Activated T-cell treated with anti-CD3 and anti-CD28 coated beads, Interleukin-2, amount 50 U/mL, for 4 hours (primary cell): ENCODE data around the gene CDKN2AIP. TPM values are rescaled to one million over a fixed set of nuclear protein-coding genes. Genes with fewer than 3 reads are reported as not detected.

Source experiments
- ATAC-seq, 2 donors: fragments of 200-7000 bp; cut with Tn5 transposase; one replicate each; pipeline ENCODE4 v1.10.0; 2021
- DNase-seq: peaks from one replicate; pipeline ENCODE4 v3.0.0-alpha.2; 2020
- H3K27me3 Mint-ChIP-seq: one replicate; pipeline ENCODE4 v1.8.0; 2021; ENCODE audit warnings: low read depth, mixed read lengths
- H3K36me3 Mint-ChIP-seq: one replicate; pipeline ENCODE4 v1.8.0; 2022; ENCODE audit warnings: mixed read lengths; ENCODE audit not compliant: insufficient read depth
- H3K4me1 Mint-ChIP-seq: one replicate; pipeline ENCODE4 v1.8.0; 2021; ENCODE audit warnings: low read depth, mixed read lengths
- H3K4me3 Mint-ChIP-seq: one replicate; pipeline ENCODE4 v1.8.0; 2021; ENCODE audit warnings: mild to moderate bottlenecking, moderate library complexity, mixed read lengths
- H3K9me3 Mint-ChIP-seq: one replicate; pipeline ENCODE4 v1.8.0; 2021; ENCODE audit warnings: mixed read lengths
- total RNA-seq, 3 donors: library from RNA; stranded (reverse); gene quantifications; one replicate each; pipeline ENCODE4 v1.2.1, GENCODE V29; 2021

Gene CDKN2AIP, protein sequence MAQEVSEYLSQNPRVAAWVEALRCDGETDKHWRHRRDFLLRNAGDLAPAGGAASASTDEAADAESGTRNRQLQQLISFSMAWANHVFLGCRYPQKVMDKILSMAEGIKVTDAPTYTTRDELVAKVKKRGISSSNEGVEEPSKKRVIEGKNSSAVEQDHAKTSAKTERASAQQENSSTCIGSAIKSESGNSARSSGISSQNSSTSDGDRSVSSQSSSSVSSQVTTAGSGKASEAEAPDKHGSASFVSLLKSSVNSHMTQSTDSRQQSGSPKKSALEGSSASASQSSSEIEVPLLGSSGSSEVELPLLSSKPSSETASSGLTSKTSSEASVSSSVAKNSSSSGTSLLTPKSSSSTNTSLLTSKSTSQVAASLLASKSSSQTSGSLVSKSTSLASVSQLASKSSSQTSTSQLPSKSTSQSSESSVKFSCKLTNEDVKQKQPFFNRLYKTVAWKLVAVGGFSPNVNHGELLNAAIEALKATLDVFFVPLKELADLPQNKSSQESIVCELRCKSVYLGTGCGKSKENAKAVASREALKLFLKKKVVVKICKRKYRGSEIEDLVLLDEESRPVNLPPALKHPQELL
- total RNA-seq = 10 to 100 TPM; 25.6 to 27.2 (median 26.3) TPM

DNA sequence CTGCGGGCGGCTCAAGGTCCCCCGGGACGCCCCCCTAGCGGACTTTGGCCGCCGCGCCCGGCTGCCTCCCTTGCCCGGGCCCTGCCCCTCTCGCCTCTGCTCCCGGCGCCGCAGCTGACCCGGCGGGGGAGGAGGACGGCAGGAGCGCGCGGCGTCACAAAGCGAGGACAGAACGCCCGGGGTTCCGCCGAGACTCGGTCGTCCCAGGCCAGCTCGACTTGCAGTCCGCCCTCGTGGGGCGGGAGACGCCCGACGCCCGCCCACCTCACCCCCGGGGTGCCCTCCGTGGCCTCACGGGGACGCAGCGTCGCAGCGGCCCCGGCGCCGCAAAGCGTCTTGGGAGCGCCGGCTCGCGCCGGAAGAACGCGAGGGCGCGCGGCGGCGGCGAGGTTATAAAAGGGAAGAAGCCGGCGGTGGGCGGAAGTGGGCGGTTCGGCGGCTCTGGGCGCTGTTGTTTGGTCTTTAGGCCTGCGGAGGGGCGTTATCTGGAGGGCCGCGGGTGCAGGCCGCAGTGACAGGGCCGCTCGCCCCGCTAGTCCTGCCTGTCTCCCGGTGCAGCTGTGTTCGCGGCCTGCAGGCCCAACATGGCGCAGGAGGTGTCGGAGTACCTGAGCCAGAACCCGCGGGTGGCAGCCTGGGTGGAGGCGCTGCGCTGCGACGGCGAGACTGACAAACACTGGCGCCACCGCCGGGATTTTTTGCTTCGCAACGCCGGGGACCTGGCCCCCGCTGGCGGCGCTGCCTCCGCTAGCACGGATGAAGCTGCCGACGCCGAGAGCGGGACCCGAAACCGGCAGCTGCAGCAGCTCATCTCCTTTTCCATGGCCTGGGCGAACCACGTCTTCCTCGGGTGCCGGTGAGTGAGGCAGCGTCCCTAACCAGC lies at the start of gene CDKN2AIP:
TSS of gene CDKN2AIP (plus strand) at position 423 of the 883 bp plus-strand sequence. CDS start at position 585, 162 bp downstream.
- DNase-seq = peak; percentile 92
- H3K27me3 Mint-ChIP-seq = no peaks in the 10 kb centered on the region
- peaks cover 46% of the 10 kb centered on the region for H3K4me1 Mint-ChIP-seq
- peak within 1 kb of the TSS; percentile 96 for H3K4me3 Mint-ChIP-seq
- ATAC-seq = peak; percentile 86
- peaks cover 23% of the 10 kb centered on the region for H3K36me3 Mint-ChIP-seq
- H3K9me3 Mint-ChIP-seq = no peaks in the 10 kb centered on the region

DNA sequence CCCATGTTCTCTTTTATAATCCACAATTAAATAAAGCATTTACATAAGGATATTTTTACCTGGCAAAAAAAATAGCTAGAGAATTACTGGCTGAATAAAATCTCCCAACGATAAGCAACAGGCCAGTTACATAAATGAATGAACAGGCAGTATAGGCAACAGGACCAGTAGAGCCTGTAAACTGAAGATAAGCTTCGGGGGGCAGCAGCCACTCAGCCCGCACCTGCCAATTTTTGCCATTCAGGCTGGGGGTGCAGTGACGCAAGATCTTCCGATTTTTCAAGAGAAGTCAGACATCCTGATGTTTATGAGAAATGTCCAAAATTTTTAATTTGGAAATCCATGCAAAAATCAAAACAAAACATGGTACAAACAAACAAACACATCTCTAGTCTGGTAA lies 49.0 kb upstream of the CDKN2AIP start:
- Mint-ChIP-seq H3K4me1 (peaks cover 20% of the 10 kb centered on the region), H3K9me3 (no peaks in the 10 kb centered on the region), H3K4me3 (no peak overlapping the region), H3K36me3 (no peaks in the 10 kb centered on the region), H3K27me3 (peaks cover 8% of the 10 kb centered on the region)
- no peak for ATAC-seq
- no peak for DNase-seq

DNA sequence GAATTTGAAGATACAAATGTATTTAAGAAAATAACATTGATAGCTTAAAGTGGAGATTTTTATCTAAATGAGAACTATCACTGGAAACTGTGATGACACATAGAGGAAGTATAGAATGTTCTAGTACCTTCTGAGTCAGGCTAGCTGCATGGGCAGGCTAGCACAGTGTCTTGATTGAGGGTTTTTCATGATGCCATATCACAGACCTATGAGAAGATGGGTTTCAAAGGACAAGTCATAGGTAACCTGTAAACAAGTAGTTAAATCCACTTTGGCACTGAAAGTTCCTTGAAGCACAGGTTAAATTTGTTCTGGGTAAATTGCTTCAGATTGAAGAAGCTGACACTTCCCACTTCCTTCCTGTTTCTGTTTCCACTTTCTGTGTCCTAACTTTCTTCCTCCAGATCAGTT lies 48.2 kb upstream of the CDKN2AIP start:
- Mint-ChIP-seq H3K36me3 (no peaks in the 10 kb centered on the region), H3K9me3 (no peaks in the 10 kb centered on the region), H3K4me1 (peaks cover 20% of the 10 kb centered on the region), H3K27me3 (peaks cover 8% of the 10 kb centered on the region), H3K4me3 (no peak overlapping the region)
- ATAC-seq = peak in 1 of 2 donors; percentile 32
- DNase-seq = no peak

DNA sequence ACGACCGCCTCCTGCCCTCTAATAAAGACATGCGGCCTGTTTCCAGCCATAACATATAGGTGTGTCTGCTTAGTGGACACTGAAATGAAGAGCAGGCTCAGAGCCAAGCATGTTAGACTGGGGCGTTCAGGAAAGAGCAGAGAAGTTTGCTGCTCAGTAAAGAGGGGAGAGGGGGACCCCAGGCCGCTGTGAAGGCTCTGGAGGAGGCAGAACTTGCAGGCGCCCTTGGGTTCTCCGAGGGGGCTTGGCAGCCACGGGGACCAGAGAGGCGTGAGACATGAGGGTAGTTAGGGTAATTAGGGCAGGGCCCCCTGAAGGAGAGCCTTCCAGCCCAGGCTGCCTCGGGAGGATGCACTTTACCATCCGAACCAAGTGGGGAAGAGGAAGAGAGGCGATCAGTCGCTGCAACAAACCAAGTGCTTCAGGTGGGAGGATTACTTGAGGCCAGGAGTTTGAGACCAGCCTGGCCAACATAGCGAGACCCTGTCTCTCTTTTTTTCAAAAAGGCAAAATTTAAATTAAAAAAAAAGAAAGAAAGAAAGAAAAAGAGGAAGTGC lies 46.6 kb upstream of the CDKN2AIP start:
- Mint-ChIP-seq H3K4me1 (peaks cover 23% of the 10 kb centered on the region), H3K27me3 (peaks cover 10% of the 10 kb centered on the region), H3K4me3 (peak overlapping the region; percentile 80), H3K9me3 (no peaks in the 10 kb centered on the region), H3K36me3 (no peaks in the 10 kb centered on the region)
- ATAC-seq (no peak), DNase-seq (no peak)

DNA sequence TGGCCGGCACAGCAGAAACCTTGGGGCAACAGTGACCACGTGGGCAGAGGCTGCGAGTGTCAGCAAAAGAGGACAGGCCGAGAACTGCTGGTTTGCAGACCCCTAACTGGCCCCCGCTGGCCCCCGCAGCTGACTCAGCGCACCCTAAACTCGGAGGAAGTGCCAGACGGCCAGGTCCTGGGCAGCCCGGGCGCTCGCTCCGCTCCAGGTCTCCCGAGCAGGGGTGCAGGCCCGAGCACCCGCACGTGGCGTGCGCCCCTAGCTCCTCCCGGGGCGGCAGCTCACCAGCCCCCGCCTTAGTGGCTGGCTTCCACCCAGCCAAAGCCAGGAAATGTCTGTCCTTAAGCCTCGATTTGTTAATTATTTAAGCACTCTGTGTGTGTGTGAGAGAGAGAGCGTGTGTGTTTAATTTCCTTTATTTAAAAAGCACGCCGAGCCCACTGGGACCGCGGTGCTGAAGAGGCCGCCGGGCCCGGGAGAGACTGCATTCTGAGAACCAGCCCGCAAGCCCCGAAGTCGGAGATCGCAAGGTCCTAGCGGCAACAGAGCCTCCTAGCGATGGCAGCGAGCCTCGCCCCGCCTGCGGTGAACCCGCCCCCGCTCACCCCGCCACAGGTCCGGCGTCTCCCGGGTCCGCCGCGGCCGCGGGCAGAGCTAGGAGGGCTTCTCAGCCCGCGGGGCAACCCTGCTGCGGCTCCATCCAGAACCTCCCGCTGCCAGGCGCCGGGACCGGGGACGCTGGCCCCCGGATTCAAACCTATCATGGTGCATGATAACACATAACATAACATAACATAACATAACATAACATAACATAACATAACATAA lies 45.9 kb upstream of the CDKN2AIP start:
- peak; percentile 60 for DNase-seq
- Mint-ChIP-seq H3K4me3 (peak overlapping the region; percentile 80), H3K27me3 (peaks cover 7% of the 10 kb centered on the region), H3K9me3 (no peaks in the 10 kb centered on the region), H3K4me1 (peaks cover 23% of the 10 kb centered on the region), H3K36me3 (no peaks in the 10 kb centered on the region)
- peak; percentile 84 to 88 for ATAC-seq

DNA sequence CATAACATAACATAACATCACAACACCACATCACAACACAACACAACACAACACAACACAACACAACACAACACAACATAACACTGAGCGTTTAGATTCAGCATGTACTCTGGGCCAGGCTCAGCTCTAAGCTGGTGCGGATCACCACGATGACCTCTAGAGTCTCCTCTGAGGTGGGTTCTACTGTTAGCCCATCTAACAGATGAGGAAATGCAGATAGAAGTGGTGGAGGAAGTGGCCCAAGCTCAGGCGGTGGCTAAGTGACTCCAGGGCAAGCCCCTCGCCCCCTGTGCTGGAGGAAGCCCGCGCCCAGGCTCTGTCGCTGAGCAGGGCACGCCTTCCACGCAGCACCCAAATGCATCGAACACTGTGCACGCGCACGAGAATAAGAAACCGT lies 45.3 kb upstream of the CDKN2AIP start:
- H3K9me3 Mint-ChIP-seq = no peaks in the 10 kb centered on the region
- H3K4me1 Mint-ChIP-seq = peaks cover 23% of the 10 kb centered on the region
- H3K4me3 Mint-ChIP-seq = peak overlapping the region; percentile 80
- H3K27me3 Mint-ChIP-seq = peaks cover 7% of the 10 kb centered on the region
- H3K36me3 Mint-ChIP-seq = no peaks in the 10 kb centered on the region
- ATAC-seq (peak in 1 of 2 donors; percentile 3), DNase-seq (no peak)

DNA sequence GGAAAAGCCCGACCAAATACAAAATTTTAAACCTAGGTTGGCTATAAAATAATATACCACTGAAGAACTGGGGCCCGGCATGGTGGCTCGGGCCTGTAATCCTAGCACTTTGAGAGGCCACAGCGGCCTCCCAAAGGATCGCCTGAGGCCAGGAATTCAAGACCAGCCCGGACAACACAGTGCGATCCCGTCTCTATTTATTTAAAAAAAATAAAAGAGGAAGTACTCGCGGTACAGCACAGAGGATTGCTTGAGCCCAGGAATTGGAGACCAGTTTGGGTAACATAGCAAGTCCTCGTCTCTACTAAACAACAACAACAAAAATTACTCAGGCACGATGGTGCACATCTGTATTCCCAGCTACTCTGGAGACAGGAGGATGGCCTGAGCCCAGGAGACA lies 44.8 kb upstream of the CDKN2AIP start:
- peaks cover 4% of the 10 kb centered on the region for H3K27me3 Mint-ChIP-seq
- DNase-seq (no peak), ATAC-seq (no peak)
- H3K4me3 Mint-ChIP-seq = no peak overlapping the region
- peaks cover 23% of the 10 kb centered on the region for H3K4me1 Mint-ChIP-seq
- H3K9me3 Mint-ChIP-seq = no peaks in the 10 kb centered on the region
- no peaks in the 10 kb centered on the region for H3K36me3 Mint-ChIP-seq

DNA sequence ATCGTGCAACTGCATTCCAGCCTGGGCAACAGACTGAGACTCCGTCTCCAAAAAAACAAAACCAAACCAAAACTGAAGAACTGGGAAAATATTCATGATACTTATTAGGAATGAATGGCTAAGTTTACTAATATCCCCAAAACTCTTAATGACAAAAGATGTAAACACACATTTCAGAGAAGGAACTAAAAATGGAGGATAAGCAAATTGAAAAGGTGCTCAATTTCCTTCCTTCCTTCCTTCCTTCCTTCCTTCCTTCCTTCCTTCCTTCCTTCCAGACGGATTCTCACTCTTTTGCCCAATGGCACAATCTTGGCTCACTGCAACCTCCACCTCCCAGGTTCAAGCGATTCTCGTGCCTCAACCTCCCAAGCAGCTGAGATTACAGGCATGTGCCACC lies 44.4 kb upstream of the CDKN2AIP start:
- Mint-ChIP-seq H3K9me3 (no peaks in the 10 kb centered on the region), H3K27me3 (peaks cover 4% of the 10 kb centered on the region), H3K4me3 (no peak overlapping the region), H3K36me3 (no peaks in the 10 kb centered on the region), H3K4me1 (peaks cover 23% of the 10 kb centered on the region)
- DNase-seq (no peak), ATAC-seq (no peak)

DNA sequence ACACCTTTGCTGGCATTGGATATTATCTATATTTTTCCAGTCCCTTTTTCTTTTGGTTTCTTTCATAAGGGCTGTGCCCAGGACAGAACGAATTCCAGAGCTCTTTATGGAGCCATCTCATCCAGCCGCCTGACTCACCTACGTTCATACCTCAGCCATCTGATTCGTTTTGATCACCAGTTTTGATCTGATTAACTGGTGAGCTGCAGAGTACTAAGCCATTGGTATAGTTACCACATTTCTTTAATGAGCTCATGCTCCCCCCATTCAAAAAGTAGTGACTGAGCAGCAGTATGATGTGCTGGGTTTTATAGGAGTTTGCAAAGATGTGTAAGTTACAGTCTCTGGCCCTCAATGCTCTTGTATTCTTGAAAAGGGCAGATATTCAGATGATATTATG lies 43.0 kb upstream of the CDKN2AIP start:
- Mint-ChIP-seq H3K4me1 (peaks cover 23% of the 10 kb centered on the region), H3K36me3 (no peaks in the 10 kb centered on the region), H3K4me3 (no peak overlapping the region), H3K27me3 (peaks cover 4% of the 10 kb centered on the region), H3K9me3 (no peaks in the 10 kb centered on the region)
- ATAC-seq (no peak), DNase-seq (no peak)

DNA sequence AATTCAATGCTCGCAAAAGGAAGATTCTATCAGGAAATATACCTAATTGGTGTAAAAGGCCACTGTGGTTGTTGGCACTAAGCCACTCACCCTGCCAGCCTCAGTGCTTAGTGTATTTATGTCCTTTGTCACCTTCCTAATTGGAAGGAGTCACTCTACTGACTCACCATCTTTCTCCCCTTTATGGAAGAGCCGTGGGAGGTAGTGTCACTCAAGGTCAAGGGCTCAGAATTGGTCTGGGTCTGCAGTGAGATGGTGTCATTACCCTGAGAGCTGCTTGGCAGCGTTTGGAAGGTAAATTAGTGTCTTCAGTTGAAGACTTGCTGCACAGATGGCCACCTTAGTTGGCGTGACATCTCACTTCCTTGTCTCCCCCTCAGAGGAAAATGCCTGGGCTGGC lies 41.7 kb upstream of the CDKN2AIP start:
- Mint-ChIP-seq H3K36me3 (no peaks in the 10 kb centered on the region), H3K4me3 (no peak overlapping the region), H3K9me3 (no peaks in the 10 kb centered on the region), H3K4me1 (peaks cover 18% of the 10 kb centered on the region), H3K27me3 (peaks cover 4% of the 10 kb centered on the region)
- ATAC-seq = no peak
- DNase-seq = no peak

DNA sequence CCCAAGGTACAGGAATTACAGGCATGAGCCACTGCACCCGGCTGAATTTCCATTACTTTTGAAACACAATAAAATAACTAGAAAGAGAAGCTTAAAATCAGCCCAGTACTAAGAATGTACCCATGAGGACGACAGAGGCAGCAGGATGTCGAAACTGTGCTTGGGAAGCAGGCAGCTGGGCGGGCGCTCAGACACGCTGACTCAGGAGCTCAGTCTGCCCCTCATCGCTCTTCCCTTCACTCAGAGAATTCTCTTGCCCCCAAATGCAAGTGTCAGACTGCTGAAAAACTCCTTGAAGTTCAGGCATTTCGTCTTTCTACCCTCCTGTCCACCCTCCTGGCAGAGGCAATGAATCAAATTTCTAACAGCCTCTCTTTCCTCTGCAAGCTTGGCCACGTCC lies 41.0 kb upstream of the CDKN2AIP start:
- ATAC-seq (no peak), DNase-seq (no peak)
- peaks cover 18% of the 10 kb centered on the region for H3K4me1 Mint-ChIP-seq
- H3K36me3 Mint-ChIP-seq = no peaks in the 10 kb centered on the region
- no peak overlapping the region for H3K4me3 Mint-ChIP-seq
- peaks cover 4% of the 10 kb centered on the region for H3K27me3 Mint-ChIP-seq
- no peaks in the 10 kb centered on the region for H3K9me3 Mint-ChIP-seq

DNA sequence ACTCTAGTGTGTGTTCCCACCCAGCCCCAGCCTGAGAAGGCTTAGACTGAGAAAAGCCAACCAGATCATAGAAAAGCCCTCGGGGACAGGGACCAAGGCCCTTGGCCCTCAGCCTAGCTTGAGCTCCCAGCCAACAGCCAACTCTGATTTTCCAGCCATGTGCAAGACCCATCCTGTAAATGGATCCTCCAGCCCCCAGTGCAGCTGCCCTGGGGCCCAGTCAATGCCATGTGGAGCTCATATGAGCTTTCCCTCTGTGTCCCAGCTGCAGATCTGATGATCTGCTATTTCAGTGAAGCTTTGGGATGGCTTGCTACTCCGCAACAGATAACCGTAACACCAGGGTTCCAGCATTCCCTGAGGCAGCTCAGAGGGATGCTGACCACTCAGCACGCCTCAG lies 40.5 kb upstream of the CDKN2AIP start:
- Mint-ChIP-seq H3K36me3 (no peaks in the 10 kb centered on the region), H3K4me3 (no peak overlapping the region), H3K27me3 (peaks cover 4% of the 10 kb centered on the region), H3K4me1 (peaks cover 16% of the 10 kb centered on the region), H3K9me3 (no peaks in the 10 kb centered on the region)
- ATAC-seq (no peak), DNase-seq (no peak)

DNA sequence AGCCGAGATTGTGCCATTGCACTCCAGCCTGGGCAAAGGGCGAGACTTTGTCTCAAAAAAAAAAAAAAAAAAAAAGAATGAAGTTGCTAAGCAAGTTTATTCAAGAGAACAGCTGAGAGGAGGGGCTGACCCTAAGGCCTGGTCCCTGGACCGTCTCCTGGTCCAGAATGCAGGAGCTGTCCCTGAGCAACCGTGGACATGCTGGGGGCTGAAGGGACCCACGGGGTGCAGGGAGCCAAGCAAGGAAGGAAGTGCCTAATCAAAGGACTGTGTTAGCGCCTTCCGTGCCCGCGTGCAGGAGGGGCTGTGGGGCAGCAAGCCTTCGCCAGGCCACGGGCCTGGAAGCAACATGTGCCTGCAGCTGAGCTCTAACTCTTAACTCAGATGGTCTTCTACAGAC lies 39.1 kb upstream of the CDKN2AIP start:
- DNase-seq (no peak), ATAC-seq (no peak)
- Mint-ChIP-seq H3K4me1 (peaks cover 16% of the 10 kb centered on the region), H3K9me3 (no peaks in the 10 kb centered on the region), H3K27me3 (peaks cover 2% of the 10 kb centered on the region), H3K36me3 (no peaks in the 10 kb centered on the region), H3K4me3 (no peak overlapping the region)
